CD14-positive monocyte (primary cell): ENCODE measurements around the gene STK39. TPM values are rescaled to one million over a fixed set of nuclear protein-coding genes. Genes with fewer than 3 reads are reported as not detected.

ENCODE experiments used
- DNase-seq, 3 donors: peaks; one replicate each; pipeline ENCODE4 v3.0.0-alpha.2; 2011 to 2022
- H2AFZ ChIP-seq: 2 replicates; pipeline ENCODE4 v1.6.0; 2012; ENCODE audit warnings: mild to moderate bottlenecking, low read depth, low read length, inconsistent platforms; ENCODE audit not compliant: insufficient read depth, poor library complexity, severe bottlenecking
- H3K27ac ChIP-seq, 2 donors: 1 replicate in 1 of 2; 2 replicates in 1 of 2; pipeline ENCODE4 v1.5.1; 2012 to 2013; ENCODE audit warnings: low read length in 2 of 2, control low read depth in 1 of 2, inconsistent platforms in 1 of 2, low read depth in 1 of 2, mild to moderate bottlenecking in 1 of 2
- H3K27me3 ChIP-seq, 2 donors: one replicate each; pipeline versions ENCODE4 v1.6.0 to v1.6.1; 2011 to 2013; ENCODE audit warnings: low read length in 2 of 2; ENCODE audit not compliant: control insufficient read depth in 2 of 2, insufficient read depth in 2 of 2
- H3K36me3 ChIP-seq, 2 donors: replicated peaks in 1 of 2; 1 replicate in 1 of 2; 2 replicates in 1 of 2; pipeline versions ENCODE4 v1.5.1 to v1.6.1; 2012 to 2013; ENCODE audit warnings: low read length in 2 of 2, control low read depth in 1 of 2, inconsistent platforms in 1 of 2, mild to moderate bottlenecking in 1 of 2; ENCODE audit not compliant: insufficient read depth in 2 of 2, control insufficient read depth in 1 of 2
- H3K4me1 ChIP-seq, 2 donors: 1 replicate in 1 of 2; 2 replicates in 1 of 2; pipeline versions ENCODE4 v1.5.1 to v1.6.1; 2012 to 2013; ENCODE audit warnings: low read length in 2 of 2, control low read depth in 1 of 2, inconsistent platforms in 1 of 2, mild to moderate bottlenecking in 1 of 2, moderate library complexity in 1 of 2; ENCODE audit not compliant: insufficient read depth in 2 of 2, control insufficient read depth in 1 of 2
- H3K4me2 ChIP-seq: replicated peaks from 2 replicates; pipeline ENCODE3; 2012; ENCODE audit warnings: low read length, moderate library complexity, mild to moderate bottlenecking; ENCODE audit not compliant: poor library complexity, severe bottlenecking; ENCODE audit errors: extremely low read depth
- H3K4me3 ChIP-seq, 3 experiments: fragments of 200-600 bp in 1 of 3; sonication (generic) in 1 of 3; replicated peaks in 1 of 3; 1 replicate in 2 of 3; 2 replicates in 1 of 3; pipeline ENCODE4 v1.5.1; 2011 to 2013; ENCODE audit warnings: low read length in 3 of 3, mild to moderate bottlenecking in 3 of 3, control low read depth in 2 of 3, low read depth in 2 of 3, inconsistent platforms in 1 of 3, moderate library complexity in 1 of 3
- H3K79me2 ChIP-seq: 2 replicates; pipeline ENCODE4 v1.6.0; 2012; ENCODE audit warnings: mild to moderate bottlenecking, control low read depth, inconsistent platforms, low read length, moderate library complexity; ENCODE audit not compliant: insufficient read depth
- H3K9ac ChIP-seq: 2 replicates; pipeline ENCODE4 v1.6.0; 2017; ENCODE audit warnings: low read length, mild to moderate bottlenecking; ENCODE audit not compliant: insufficient read depth, poor library complexity, severe bottlenecking
- H3K9me3 ChIP-seq, 2 donors: replicated peaks in 1 of 2; 1 replicate in 1 of 2; 2 replicates in 1 of 2; pipeline versions ENCODE4 v1.5.1 to v1.6.1; 2012 to 2013; ENCODE audit warnings: low read length in 2 of 2, control low read depth in 1 of 2; ENCODE audit not compliant: control insufficient read depth in 1 of 2, insufficient read depth in 1 of 2
- H4K20me1 ChIP-seq: 2 replicates; pipeline ENCODE4 v1.6.0; 2012; ENCODE audit warnings: mild to moderate bottlenecking, low read length, control low read depth, moderate library complexity; ENCODE audit not compliant: insufficient read depth
- H3K27ac Mint-ChIP-seq, 7 donors: one replicate each; pipeline ENCODE4 v1.8.0; 2020; ENCODE audit warnings: mild to moderate bottlenecking in 7 of 7, mixed read lengths in 7 of 7, moderate library complexity in 6 of 7, inconsistent platforms in 2 of 7
- H3K27me3 Mint-ChIP-seq, 3 donors: one replicate each; pipeline ENCODE4 v1.8.0; 2021 to 2022; ENCODE audit warnings: low read depth in 3 of 3, mild to moderate bottlenecking in 3 of 3, mixed read lengths in 3 of 3, moderate library complexity in 3 of 3, inconsistent platforms in 1 of 3
- H3K36me3 Mint-ChIP-seq, 2 donors: one replicate each; pipeline ENCODE4 v1.8.0; 2020; ENCODE audit warnings: mixed read lengths in 2 of 2, inconsistent platforms in 1 of 2, mild to moderate bottlenecking in 1 of 2
- H3K4me1 Mint-ChIP-seq: one replicate; pipeline ENCODE4 v1.8.0; 2020; ENCODE audit warnings: mild to moderate bottlenecking, mixed read lengths
- H3K4me3 Mint-ChIP-seq, 2 donors: one replicate each; pipeline ENCODE4 v1.8.0; 2020; ENCODE audit warnings: mild to moderate bottlenecking in 2 of 2, mixed read lengths in 2 of 2, moderate library complexity in 1 of 2
- H3K9me3 Mint-ChIP-seq, 7 donors: one replicate each; pipeline ENCODE4 v1.8.0; 2020 to 2022; ENCODE audit warnings: mixed read lengths in 7 of 7, mild to moderate bottlenecking in 6 of 7, moderate library complexity in 6 of 7, inconsistent platforms in 2 of 7
- CTCF ChIP-seq: fragments of 200-600 bp; IDR thresholded peaks from one replicate; pipeline ENCODE4 v1.8.0; 2022; ENCODE audit warnings: antibody characterized with exemption, mild to moderate bottlenecking
- WGBS: methylation state at CpG from one replicate; pipeline ENCODE4 v1.1.5; 2013; ENCODE audit warnings: missing lambda C conversion rate; ENCODE audit not compliant: insufficient coverage; 5-methylcytosine and 5-hydroxymethylcytosine counted together
- intact Hi-C, 2 donors: fragments of 100-400 bp; cut with micrococcal nuclease; formaldehyde crosslinking; loops; one replicate each; pipeline versions ENCODE4 v1.15.0 to v1.15.1; 2023
- polyA plus RNA-seq, 3 donors: library from polyadenylated mRNA; depleted of rRNA in 1 of 3; unstranded in 2 of 3; stranded (reverse) in 1 of 3; fragments of 300-500 nt in 2 of 3; fragments of >200 nt in 1 of 3; fragmentation: Illumina TruSeq in 2 of 3; gene quantifications; 1 replicate in 2 of 3; 2 replicates in 1 of 3; pipeline ENCODE4 v1.2.3, GENCODE V29; 2012 to 2021

STK39 gene
- polyA plus RNA-seq, 3 donors = 1.2 to 2.7 (median 2.6) TPM

GRCh38 chr2:168211664-168212163 lies 35.7 kb downstream of the STK39 start:
- 100% methylated on average over 1 of the region's 5 CpGs for WGBS
- no peak overlapping the region for H3K4me3 Mint-ChIP-seq
- peaks cover 0 to 2% (median 0%) of the 10 kb centered on the region in 7 donors for H3K9me3 Mint-ChIP-seq
- H3K27ac Mint-ChIP-seq = peak overlapping the region in 6 of 7 donors; percentile 54 to 93 (median 83)
- no peaks in the 10 kb centered on the region for H3K36me3 ChIP-seq
- H3K27me3 Mint-ChIP-seq = no peaks in the 10 kb centered on the region
- H2AFZ ChIP-seq = no peak overlapping the region
- no peaks in the 10 kb centered on the region for H3K9me3 ChIP-seq
- peak overlapping the region in 1 of 3 experiments; percentile 76 for H3K4me3 ChIP-seq
- no peak overlapping the region for H3K9ac ChIP-seq
- intact Hi-C loops = no loop called here
- H4K20me1 ChIP-seq = no peaks in the 10 kb centered on the region
- H3K4me1 ChIP-seq = peaks cover 34 to 37% of the 10 kb centered on the region in 2 donors
- DNase-seq = no peak
- H3K27ac ChIP-seq = peak overlapping the region in 1 of 2 donors; percentile 72
- TF ChIP-seq CTCF = no peak
- peaks cover 50% of the 10 kb centered on the region for H3K4me1 Mint-ChIP-seq
- H3K27me3 ChIP-seq = no peaks in the 10 kb centered on the region
- peaks cover 7 to 10% of the 10 kb centered on the region in 2 donors for H3K36me3 Mint-ChIP-seq
- peak overlapping the region; percentile 67 for H3K4me2 ChIP-seq
- H3K79me2 ChIP-seq = peaks cover 87% of the 10 kb centered on the region

GRCh38 chr2:168210895-168211570 lies 36.4 kb downstream of the STK39 start:
- Histone ChIP-seq H4K20me1 (no peaks in the 10 kb centered on the region), H3K4me2 (peak overlapping the region; percentile 67), H3K36me3 (no peaks in the 10 kb centered on the region), H3K27me3 (no peaks in the 10 kb centered on the region), H3K9me3 (no peaks in the 10 kb centered on the region), H3K4me1 (peaks cover 34 to 37% of the 10 kb centered on the region in 2 donors), H3K27ac (peak overlapping the region; percentile 70 to 72), H3K4me3 (peak overlapping the region; percentile 57 to 96 (median 76)), H3K79me2 (peaks cover 87% of the 10 kb centered on the region), H2AFZ (peak overlapping the region; percentile 32), H3K9ac (peak overlapping the region; percentile 39)
- no CpG with 5 or more reads among the region's 3 CpGs for WGBS
- H3K9me3 Mint-ChIP-seq = peaks cover 0 to 2% (median 0%) of the 10 kb centered on the region in 7 donors
- no peak for TF ChIP-seq CTCF
- H3K36me3 Mint-ChIP-seq = peaks cover 3 to 7% of the 10 kb centered on the region in 2 donors
- no peaks in the 10 kb centered on the region for H3K27me3 Mint-ChIP-seq
- intact Hi-C loops = no loop called here
- DNase-seq = peak; percentile 77 to 88 (median 86)
- H3K27ac Mint-ChIP-seq = peak overlapping the region; percentile 77 to 93 (median 88)
- H3K4me1 Mint-ChIP-seq = peaks cover 52% of the 10 kb centered on the region
- peak overlapping the region; percentile 71 to 86 for H3K4me3 Mint-ChIP-seq
